Activated CD4-positive, alpha-beta T cell treated with anti-CD3 and anti-CD28 coated beads, Interleukin-2, amount 50 U/mL, for 48 hours (primary cell): ENCODE data around the gene CARNS1.
A peak's percentile ranks its signal among the peaks of the same experiment; 100 is the strongest.

ENCODE experiments used
- DNase-seq, 2 experiments: peaks; one replicate each; pipeline ENCODE4 v3.0.0-alpha.2; 2020

Gene CARNS1

GRCh38 chr11:67415501-67416304 is at the start of gene CARNS1:
Gene CARNS1 (plus strand): TSS chr11:67415678. CDS start chr11:67416200, 522 bp downstream.
- DNase-seq, result no peak

GRCh38 chr11:67365736-67366444 is 49.6 kb upstream of the CARNS1 start:
- no peak for DNase-seq

- no peak for DNase-seq
Observed at GRCh38 chr11:67366546-67366945, 48.9 kb upstream of the CARNS1 start.

- DNase-seq, result no peak
Observed at GRCh38 chr11:67366961-67367760, 48.3 kb upstream of the CARNS1 start.

GRCh38 chr11:67367761-67368227 is 47.7 kb upstream of the CARNS1 start:
- DNase-seq, result no peak

GRCh38 chr11:67368621-67369020 is 46.9 kb upstream of the CARNS1 start:
- peak in 1 of 2 experiments; percentile 65 for DNase-seq

GRCh38 chr11:67369275-67369674 is 46.2 kb upstream of the CARNS1 start:
- DNase-seq, result no peak

GRCh38 chr11:67369801-67370284 is 45.6 kb upstream of the CARNS1 start:
- DNase-seq, result no peak

- DNase-seq, result no peak
Observed at GRCh38 chr11:67370351-67371076, 45.0 kb upstream of the CARNS1 start.

- DNase-seq, result no peak
Observed at GRCh38 chr11:67371189-67371910, 44.1 kb upstream of the CARNS1 start.

- no peak for DNase-seq
Observed at GRCh38 chr11:67371911-67372320, 43.6 kb upstream of the CARNS1 start.

- no peak for DNase-seq
Observed at GRCh38 chr11:67372321-67372992, 43.0 kb upstream of the CARNS1 start.

- peak; percentile 31 to 48 for DNase-seq
Observed at GRCh38 chr11:67372993-67373647, 42.4 kb upstream of the CARNS1 start, which contains the start of gene CLCF1. Gene CLCF1 (minus strand): TSS chr11:67373598. CDS start chr11:67373539, 59 bp downstream.

- DNase-seq, result peak in 1 of 2 experiments; percentile 56
Observed at GRCh38 chr11:67373648-67374570, 41.6 kb upstream of the CARNS1 start.

GRCh38 chr11:67374571-67375281 is 40.8 kb upstream of the CARNS1 start:
- no peak for DNase-seq

- DNase-seq, result no peak
Observed at GRCh38 chr11:67375320-67376055, 40.0 kb upstream of the CARNS1 start.

GRCh38 chr11:67376063-67376820 is 39.2 kb upstream of the CARNS1 start:
- DNase-seq, result no peak
